GM23338 (cell line): ENCODE data around the gene AKT2.
"Not testable (repeated sequence)": the region's sequence is repeated elsewhere in the genome, so short reads cannot be mapped to it uniquely, and the experiment has no call there.

Source experiments
- CREB1 ChIP-seq: fragments of 250-450 bp; sonication (Bioruptor Pico); IDR thresholded peaks from 2 replicates; pipeline ENCODE4 v1.5.0; 2020; ENCODE audit warnings: low read depth, mild to moderate bottlenecking, moderate library complexity
- CTCF ChIP-seq, 2 experiments: fragments of 200-600 bp in 1 of 2; sonication (generic) in 1 of 2; conservative IDR thresholded peaks; 2 replicates each; pipeline versions ENCODE4 v1.5.1 to v1.6.1; 2016 to 2017; ENCODE audit warnings: antibody characterized with exemption in 2 of 2, low read depth in 2 of 2, mild to moderate bottlenecking in 2 of 2, moderate library complexity in 1 of 2
- EZH2 ChIP-seq: fragments of 200-600 bp; sonication (generic); IDR thresholded peaks from one replicate; pipeline ENCODE4 v1.8.0; 2017; ENCODE audit warnings: antibody characterized with exemption, mild to moderate bottlenecking, low read depth; ENCODE audit not compliant: unreplicated experiment
- JUNB ChIP-seq: IDR thresholded peaks from one replicate; pipeline ENCODE4 v1.6.1; 2016; ENCODE audit warnings: antibody characterized with exemption; ENCODE audit not compliant: unreplicated experiment
- ZNF331 ChIP-seq: fragments of 250-450 bp; sonication (Bioruptor Pico); IDR thresholded peaks from 2 replicates; pipeline ENCODE4 v1.5.0; 2020; ENCODE audit warnings: low read depth, mild to moderate bottlenecking, moderate library complexity

GRCh38 chr19:40333083-40333482, 47.9 kb upstream of the AKT2 start:
- TF ChIP-seq CTCF (conservative IDR thresholded peaks at IDR 0.05; ENCODE audit: low read depth in 2 of 2); ZNF331; CREB1 (CRISPR knock-in tag); JUNB; EZH2: not testable (repeated sequence)
